ENCODE measurements around the gene PRDM12.

DNA sequence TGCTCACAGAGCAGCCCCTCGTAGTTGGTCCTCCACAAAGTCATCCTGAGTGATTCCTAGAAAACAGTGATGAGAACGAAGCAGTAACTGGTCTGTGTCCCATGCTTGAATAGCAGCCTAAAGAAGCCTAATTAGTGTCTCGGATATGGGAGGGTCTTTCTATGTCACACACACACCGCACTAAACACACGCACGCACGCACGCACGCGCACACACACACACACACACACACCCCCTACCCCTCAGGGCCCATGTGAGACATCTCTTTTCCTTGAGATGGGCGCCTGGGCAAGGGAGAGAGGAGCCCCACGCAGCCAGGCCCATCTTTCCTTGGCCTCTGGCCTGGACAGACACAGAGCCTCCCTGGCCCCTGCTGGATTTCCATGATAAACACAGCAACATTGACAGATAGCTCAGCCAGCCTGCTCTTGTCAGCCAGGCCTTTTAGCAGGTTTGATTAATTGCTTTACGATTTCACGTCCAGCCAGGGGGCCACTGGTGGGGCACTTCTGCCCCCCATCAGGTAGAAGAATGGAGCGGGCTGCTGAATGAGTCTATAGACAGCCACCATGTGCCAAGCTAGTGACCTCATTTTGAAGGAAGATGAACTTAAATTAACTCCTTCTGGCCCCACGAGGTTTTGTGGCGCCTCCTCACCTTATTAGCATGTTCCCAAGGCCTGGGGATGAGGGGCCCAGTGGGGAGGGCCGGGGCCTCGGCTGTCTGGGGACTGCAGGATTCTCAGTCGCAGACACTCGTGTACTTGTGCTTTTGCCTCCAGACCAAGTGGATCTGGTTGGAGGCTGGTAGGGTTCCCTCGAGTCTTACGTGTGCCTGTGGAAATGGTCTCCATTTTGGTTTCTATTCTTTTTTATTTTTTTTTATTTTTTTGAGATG is 36.2 kb upstream of the PRDM12 start:
- TF ChIP-seq, protein P1, sequence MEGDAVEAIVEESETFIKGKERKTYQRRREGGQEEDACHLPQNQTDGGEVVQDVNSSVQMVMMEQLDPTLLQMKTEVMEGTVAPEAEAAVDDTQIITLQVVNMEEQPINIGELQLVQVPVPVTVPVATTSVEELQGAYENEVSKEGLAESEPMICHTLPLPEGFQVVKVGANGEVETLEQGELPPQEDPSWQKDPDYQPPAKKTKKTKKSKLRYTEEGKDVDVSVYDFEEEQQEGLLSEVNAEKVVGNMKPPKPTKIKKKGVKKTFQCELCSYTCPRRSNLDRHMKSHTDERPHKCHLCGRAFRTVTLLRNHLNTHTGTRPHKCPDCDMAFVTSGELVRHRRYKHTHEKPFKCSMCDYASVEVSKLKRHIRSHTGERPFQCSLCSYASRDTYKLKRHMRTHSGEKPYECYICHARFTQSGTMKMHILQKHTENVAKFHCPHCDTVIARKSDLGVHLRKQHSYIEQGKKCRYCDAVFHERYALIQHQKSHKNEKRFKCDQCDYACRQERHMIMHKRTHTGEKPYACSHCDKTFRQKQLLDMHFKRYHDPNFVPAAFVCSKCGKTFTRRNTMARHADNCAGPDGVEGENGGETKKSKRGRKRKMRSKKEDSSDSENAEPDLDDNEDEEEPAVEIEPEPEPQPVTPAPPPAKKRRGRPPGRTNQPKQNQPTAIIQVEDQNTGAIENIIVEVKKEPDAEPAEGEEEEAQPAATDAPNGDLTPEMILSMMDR (conservative IDR thresholded peaks at IDR 0.05): no peak
- no peak for TF ChIP-seq ZFX (IDR thresholded peaks at IDR 0.05)
